ENCODE measurements around the gene PTX3. TPM values are rescaled to one million over a fixed set of nuclear protein-coding genes. Genes with fewer than 3 reads are reported as not detected.

The PTX3 gene
- total RNA-seq, 4 donors from 2014 or later: 9.0 to 118 (median 12.2) TPM

DNA sequence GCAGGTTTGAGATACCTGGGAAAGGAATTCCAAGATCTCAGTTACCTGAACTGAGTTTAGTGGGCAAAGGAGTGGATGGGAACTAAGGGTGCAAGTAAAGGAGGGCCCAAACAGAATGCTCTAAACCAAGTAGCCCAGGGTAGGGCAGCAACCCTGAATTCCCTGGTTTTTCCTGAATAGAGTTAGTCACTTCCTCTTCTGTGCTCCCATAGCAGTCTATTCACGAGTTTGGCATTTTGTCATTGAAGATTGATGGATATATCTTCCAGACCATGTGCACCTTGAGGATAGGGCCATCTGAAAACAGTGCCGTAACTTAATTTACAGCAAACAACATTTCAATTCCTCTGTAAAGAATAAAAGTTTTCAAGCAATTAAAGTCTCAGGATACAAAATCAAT lies 18.5 kb upstream of the PTX3 start:
- TF ChIP-seq, protein P1, sequence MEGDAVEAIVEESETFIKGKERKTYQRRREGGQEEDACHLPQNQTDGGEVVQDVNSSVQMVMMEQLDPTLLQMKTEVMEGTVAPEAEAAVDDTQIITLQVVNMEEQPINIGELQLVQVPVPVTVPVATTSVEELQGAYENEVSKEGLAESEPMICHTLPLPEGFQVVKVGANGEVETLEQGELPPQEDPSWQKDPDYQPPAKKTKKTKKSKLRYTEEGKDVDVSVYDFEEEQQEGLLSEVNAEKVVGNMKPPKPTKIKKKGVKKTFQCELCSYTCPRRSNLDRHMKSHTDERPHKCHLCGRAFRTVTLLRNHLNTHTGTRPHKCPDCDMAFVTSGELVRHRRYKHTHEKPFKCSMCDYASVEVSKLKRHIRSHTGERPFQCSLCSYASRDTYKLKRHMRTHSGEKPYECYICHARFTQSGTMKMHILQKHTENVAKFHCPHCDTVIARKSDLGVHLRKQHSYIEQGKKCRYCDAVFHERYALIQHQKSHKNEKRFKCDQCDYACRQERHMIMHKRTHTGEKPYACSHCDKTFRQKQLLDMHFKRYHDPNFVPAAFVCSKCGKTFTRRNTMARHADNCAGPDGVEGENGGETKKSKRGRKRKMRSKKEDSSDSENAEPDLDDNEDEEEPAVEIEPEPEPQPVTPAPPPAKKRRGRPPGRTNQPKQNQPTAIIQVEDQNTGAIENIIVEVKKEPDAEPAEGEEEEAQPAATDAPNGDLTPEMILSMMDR (IDR thresholded peaks at IDR 0.05): no peak
- TF ChIP-seq POLR2A (IDR thresholded peaks at IDR 0.05): no peak
- no peak for TF ChIP-seq EP300 (IDR thresholded peaks at IDR 0.05)
- no peaks in the 10 kb centered on the region for H3K9me3 ChIP-seq
- H3K27ac ChIP-seq: no peak overlapping the region
- no peak for DNase-seq (ENCODE audit: low spot score in 2 of 2)
- no peaks in the 10 kb centered on the region for H3K36me3 ChIP-seq
- no peak overlapping the region for H3K4me3 ChIP-seq
- H3K27me3 ChIP-seq: no peaks in the 10 kb centered on the region
- no peaks in the 10 kb centered on the region for H3K4me1 ChIP-seq
- WGBS, 2 donors: 73 to 77% methylated on average over 2 of the region's 2 CpGs

DNA sequence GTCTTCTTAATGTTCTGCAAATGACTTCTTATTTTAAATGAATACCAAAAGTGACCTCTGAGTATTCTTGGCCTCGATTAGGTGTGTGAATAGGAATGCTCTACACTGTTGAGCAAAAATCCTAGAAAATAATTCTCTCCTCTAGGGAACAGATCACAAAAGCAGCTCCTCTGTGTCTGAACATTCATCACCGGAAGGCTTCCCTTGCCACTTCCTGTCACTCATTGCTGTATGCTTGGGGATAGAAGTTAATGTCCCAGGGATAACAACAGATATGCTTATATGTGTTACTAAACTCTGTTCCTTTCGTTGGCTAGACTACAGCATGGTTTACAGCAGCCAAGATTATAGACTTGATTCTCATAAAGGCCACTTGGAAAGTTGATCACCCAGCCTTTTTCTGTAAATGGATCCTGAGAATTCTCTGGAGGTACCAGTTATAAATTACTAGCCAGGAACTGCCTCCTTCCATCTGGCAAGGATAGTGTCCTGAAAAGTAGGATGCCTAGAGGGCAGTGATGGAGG lies 16.0 kb upstream of the PTX3 start:
- no peaks in the 10 kb centered on the region for H3K36me3 ChIP-seq
- no peak for TF ChIP-seq POLR2A (IDR thresholded peaks at IDR 0.05)
- TF ChIP-seq, protein P1 (IDR thresholded peaks at IDR 0.05): no peak
- no peak for TF ChIP-seq EP300 (IDR thresholded peaks at IDR 0.05)
- no peaks in the 10 kb centered on the region for H3K27me3 ChIP-seq
- 55 to 60% methylated on average over 3 of the region's 3 CpGs for WGBS, 2 donors
- no peaks in the 10 kb centered on the region for H3K4me1 ChIP-seq
- DNase-seq (ENCODE audit: low spot score in 2 of 2): no peak
- no peaks in the 10 kb centered on the region for H3K9me3 ChIP-seq
- H3K4me3 ChIP-seq: no peak overlapping the region
- no peak overlapping the region for H3K27ac ChIP-seq

DNA sequence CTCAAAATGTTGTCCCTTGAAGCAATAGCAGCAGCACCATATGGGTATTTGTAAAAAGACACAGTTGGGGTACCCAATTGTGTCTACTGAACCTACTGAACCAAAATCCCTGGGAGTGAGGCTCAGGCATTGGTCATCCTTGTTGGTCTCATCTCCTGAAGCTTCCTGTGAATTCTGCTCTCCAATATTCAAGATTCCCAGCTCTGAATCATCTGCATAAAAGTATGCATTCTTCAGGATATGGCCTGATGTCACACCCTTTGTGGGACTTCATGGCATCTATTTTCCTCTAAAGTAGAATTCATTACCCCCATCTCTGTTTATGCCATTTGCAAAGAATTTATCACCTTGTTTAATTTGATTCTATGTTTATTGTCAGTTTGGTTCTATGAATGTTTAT lies 13.3 kb upstream of the PTX3 start:
- TF ChIP-seq EP300 (IDR thresholded peaks at IDR 0.05): no peak
- TF ChIP-seq, protein P1 (IDR thresholded peaks at IDR 0.05): no peak
- Histone ChIP-seq H3K27ac (no peak overlapping the region), H3K4me1 (no peaks in the 10 kb centered on the region), H3K36me3 (no peaks in the 10 kb centered on the region), H3K9me3 (no peaks in the 10 kb centered on the region), H3K4me3 (no peak overlapping the region), H3K27me3 (no peaks in the 10 kb centered on the region)
- DNase-seq (ENCODE audit: low spot score in 2 of 2): no peak

DNA sequence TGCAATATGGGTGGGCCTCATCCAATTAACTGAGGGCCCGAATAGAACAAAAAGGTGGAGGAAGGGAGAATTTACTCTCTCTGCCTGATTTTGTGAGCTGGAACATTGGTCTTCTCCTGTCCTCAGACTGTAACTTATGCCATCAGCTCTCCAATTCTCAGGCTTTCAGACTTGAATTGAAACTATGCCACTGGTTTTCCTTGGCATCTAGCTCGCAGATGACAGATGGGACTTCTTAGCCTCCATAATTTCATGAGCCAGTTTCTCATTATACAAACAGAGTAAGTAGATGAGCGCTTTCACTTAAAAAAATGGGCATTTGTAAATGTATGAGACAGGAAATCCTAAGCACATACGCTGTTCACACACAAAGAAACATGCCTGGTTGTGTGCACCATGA lies 8.7 kb upstream of the PTX3 start:
- TF ChIP-seq, protein P1 (IDR thresholded peaks at IDR 0.05): no peak
- TF ChIP-seq EP300 (IDR thresholded peaks at IDR 0.05) (no peak), POLR2A (IDR thresholded peaks at IDR 0.05) (no peak)
- peaks cover 0 to 6% (median 0%) of the 10 kb centered on the region in 4 donors for H3K4me1 ChIP-seq
- DNase-seq (ENCODE audit: low spot score in 2 of 2): no peak
- no peak overlapping the region for H3K4me3 ChIP-seq
- no peaks in the 10 kb centered on the region for H3K36me3 ChIP-seq
- 75 to 78% methylated on average over 4 of the region's 4 CpGs for WGBS, 2 donors
- no peak overlapping the region for H3K27ac ChIP-seq
- no peaks in the 10 kb centered on the region for H3K27me3 ChIP-seq
- no peaks in the 10 kb centered on the region for H3K9me3 ChIP-seq

DNA sequence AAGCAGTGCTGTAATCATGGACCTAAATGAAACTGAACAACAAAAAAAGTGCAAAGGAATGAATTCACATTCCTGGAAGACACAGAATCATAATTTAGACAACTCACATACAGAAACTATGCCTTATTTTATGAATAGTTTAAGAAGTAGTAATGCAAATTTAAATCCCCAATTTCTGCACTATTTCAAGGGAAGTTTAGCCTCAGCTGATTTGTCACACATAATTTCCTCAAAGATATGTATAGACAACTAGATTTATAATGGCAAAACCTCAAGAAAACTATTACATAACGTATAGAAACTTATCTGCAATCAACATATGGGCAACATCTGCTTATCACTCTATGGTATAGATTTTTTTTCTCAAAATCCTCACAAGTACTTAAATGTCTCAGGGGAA lies 7.8 kb upstream of the PTX3 start:
- Histone ChIP-seq H3K9me3 (no peaks in the 10 kb centered on the region), H3K36me3 (no peaks in the 10 kb centered on the region), H3K4me3 (no peak overlapping the region), H3K4me1 (peaks cover 0 to 6% (median 0%) of the 10 kb centered on the region in 4 donors), H3K27me3 (no peaks in the 10 kb centered on the region), H3K27ac (no peak overlapping the region)
- no peak for DNase-seq (ENCODE audit: low spot score in 2 of 2)
- WGBS, 2 donors: 78 to 84% methylated on average over 1 of the region's 1 CpG
- TF ChIP-seq POLR2A (IDR thresholded peaks at IDR 0.05) (no peak), EP300 (IDR thresholded peaks at IDR 0.05) (no peak)
- TF ChIP-seq, protein P1 (IDR thresholded peaks at IDR 0.05): no peak

All from tibial nerve (tissue), 4 donors.